ENCODE measurements around the gene FOXL2. TPM values are rescaled to one million over a fixed set of nuclear protein-coding genes. Genes with fewer than 3 reads are reported as not detected.

FOXL2 gene
- total RNA-seq, 1 experiment from 2014 or later: not detected

- Histone ChIP-seq H3K4me1 (replicated peaks; ENCODE audit: insufficient read depth) (0 out of 2 replicates have a peak, but pooled peaks cover 6% of the 10 kb centered on the region), H3K4me3 (no peak overlapping the region), H4K20me1 (ENCODE audit: insufficient read depth) (no peaks in the 10 kb centered on the region), H2AFZ (no peak overlapping the region), H3K27me3 (ENCODE audit: insufficient read depth, low read depth) (no peaks in the 10 kb centered on the region), H3K36me3 (ENCODE audit: low read depth) (no peaks in the 10 kb centered on the region), H3K27ac (no peak overlapping the region), H3F3A (ENCODE audit: insufficient read depth, low read depth) (no peaks in the 10 kb centered on the region), H3K4me2 (no peak overlapping the region), H3K9me3 (ENCODE audit: insufficient read depth, low read depth) (no peaks in the 10 kb centered on the region), H3K9me2 (ENCODE audit: insufficient read depth) (no peaks in the 10 kb centered on the region), H3K79me2 (ENCODE audit: low read depth) (no peaks in the 10 kb centered on the region)
- DNase-seq: no peak
- no TSS peak for BruUV-seq (replicated peaks)
- no peak for TF ChIP-seq CTCF (conservative IDR thresholded peaks at IDR 0.05)
- TF ChIP-seq EZH2 (IDR thresholded peaks at IDR 0.05; ENCODE audit: low read depth): no peak
- intact Hi-C loops (cut with micrococcal nuclease; ENCODE audit: unreplicated experiment): loop anchor here (5.0 kb wide), 1 partner anchor 756 kb away; no protein-coding TSS in a partner anchor
- ChIA-PET CTCF (no interaction called here), POLR2A (ENCODE audit: unreplicated experiment) (no interaction called here)
Measured at GRCh38 chr3:138938056-138938876, 8.7 kb downstream of the FOXL2 start.

- no peak for DNase-seq
- Histone ChIP-seq H3K4me3 (no peak overlapping the region), H3K36me3 (ENCODE audit: low read depth) (no peaks in the 10 kb centered on the region), H3K27ac (no peak overlapping the region), H3K27me3 (ENCODE audit: insufficient read depth, low read depth) (no peaks in the 10 kb centered on the region), H3K4me2 (no peak overlapping the region), H4K20me1 (ENCODE audit: insufficient read depth) (no peaks in the 10 kb centered on the region), H2AFZ (no peak overlapping the region), H3K79me2 (ENCODE audit: low read depth) (no peaks in the 10 kb centered on the region), H3K9me3 (ENCODE audit: insufficient read depth, low read depth) (no peaks in the 10 kb centered on the region), H3K9me2 (ENCODE audit: insufficient read depth) (no peaks in the 10 kb centered on the region), H3K4me1 (replicated peaks; ENCODE audit: insufficient read depth) (0 out of 2 replicates have a peak, but pooled peaks cover 6% of the 10 kb centered on the region), H3F3A (ENCODE audit: insufficient read depth, low read depth) (no peaks in the 10 kb centered on the region)
- no TSS peak for BruUV-seq (replicated peaks)
- ChIA-PET POLR2A (ENCODE audit: unreplicated experiment) (no interaction called here), CTCF (no interaction called here)
- TF ChIP-seq CTCF (conservative IDR thresholded peaks at IDR 0.05) (no peak), EZH2 (IDR thresholded peaks at IDR 0.05; ENCODE audit: low read depth) (no peak)
- intact Hi-C loops (cut with micrococcal nuclease; ENCODE audit: unreplicated experiment): loop anchor here (5.0 kb wide), 1 partner anchor 755 kb away; no protein-coding TSS in a partner anchor
Measured at GRCh38 chr3:138937690-138938055, 9.3 kb downstream of the FOXL2 start.

- ChIA-PET POLR2A (ENCODE audit: unreplicated experiment) (interaction anchor here (0.6 kb wide), 1 partner anchor 35 kb away, joined by 3 read pairs; no protein-coding TSS in a partner anchor), CTCF (interaction anchor here (0.7 to 1.6 kb wide), 7 partner anchors 13 to 519 kb away, joined by 3 to 20 read pairs (median 5); partner anchors contain the start of gene CEP70)
- no peaks in the 10 kb centered on the region for H3K79me2 ChIP-seq (ENCODE audit: low read depth)
- H4K20me1 ChIP-seq (ENCODE audit: insufficient read depth): no peaks in the 10 kb centered on the region
- no peaks in the 10 kb centered on the region for H3K9me2 ChIP-seq (ENCODE audit: insufficient read depth)
- H3K4me1 ChIP-seq (replicated peaks; ENCODE audit: insufficient read depth): 0 out of 2 replicates have a peak, but pooled peaks cover 6% of the 10 kb centered on the region
- H3K27me3 ChIP-seq (ENCODE audit: insufficient read depth, low read depth): no peaks in the 10 kb centered on the region
- intact Hi-C loops (cut with micrococcal nuclease; ENCODE audit: unreplicated experiment): loop anchor here (1.0 to 5.0 kb wide), 3 partner anchors 265 to 755 kb away; no protein-coding TSS in a partner anchor
- TF ChIP-seq CTCF (conservative IDR thresholded peaks at IDR 0.05) (no peak), EZH2 (IDR thresholded peaks at IDR 0.05; ENCODE audit: low read depth) (no peak)
- H3K27ac ChIP-seq: no peak overlapping the region
- no peak overlapping the region; the same call in 1 of the 2 replicates for H3K4me3 ChIP-seq
- no peaks in the 10 kb centered on the region for H3F3A ChIP-seq (ENCODE audit: insufficient read depth, low read depth)
- no peaks in the 10 kb centered on the region for H3K9me3 ChIP-seq (ENCODE audit: insufficient read depth, low read depth)
- no peaks in the 10 kb centered on the region for H3K36me3 ChIP-seq (ENCODE audit: low read depth)
- BruUV-seq (replicated peaks): no TSS peak
- peak overlapping the region; percentile 98 for H3K4me2 ChIP-seq
- H2AFZ ChIP-seq: no peak overlapping the region
- DNase-seq: no peak
Measured at GRCh38 chr3:138936741-138937689, 9.9 kb downstream of the FOXL2 start.

Data from PC-9 (cell line).